GM23248 (cell line): ENCODE results near the gene TMIGD1.

Source experiments
- EZH2 ChIP-seq: fragments of 200-600 bp; sonication (generic); IDR thresholded peaks from 2 replicates; pipeline ENCODE4 v1.6.1; 2018; ENCODE audit warnings: antibody characterized with exemption, mild to moderate bottlenecking; ENCODE audit not compliant: insufficient read depth, poor library complexity, severe bottlenecking
- EZH2phosphoT487 ChIP-seq: fragments of 200-600 bp; sonication (generic); IDR thresholded peaks from 2 replicates; pipeline ENCODE4 v1.6.1; 2018; ENCODE audit warnings: antibody characterized with exemption, moderate library complexity, mild to moderate bottlenecking, low read depth; ENCODE audit not compliant: insufficient read depth

- TF ChIP-seq EZH2 = no peak
- no peak for TF ChIP-seq EZH2phosphoT487
Measured at GRCh38 chr17:30376621-30377452, 43.0 kb upstream of the TMIGD1 start.
